Upper lobe of left lung (tissue), 4 donors: ENCODE results near the gene SPTLC2.

Experiments used
- POLR2A ChIP-seq, 4 donors: fragments of 450-650 bp; IDR thresholded peaks; one replicate each; pipeline ENCODE4 v1.5.1; 2016 to 2017; ENCODE audit warnings: antibody characterized with exemption in 4 of 4, mild to moderate bottlenecking in 2 of 4
- POLR2AphosphoS5 ChIP-seq, 2 donors: sonication (generic); formaldehyde crosslinking; IDR thresholded peaks; one replicate each; pipeline ENCODE4 v1.5.1; 2017; ENCODE audit warnings: antibody characterized with exemption in 2 of 2

- TF ChIP-seq POLR2A (IDR thresholded peaks at IDR 0.05) (no peak), POLR2AphosphoS5 (IDR thresholded peaks at IDR 0.05) (peak in 1 of 2 donors; percentile 58)
Measured at GRCh38 chr14:77622366-77622961, 6.0 kb upstream of the SPTLC2 start.
